GM23338 (cell line): ENCODE measurements around the gene LIMA1. TPM values are rescaled to one million over a fixed set of nuclear protein-coding genes. Genes with fewer than 3 reads are reported as not detected.

Experiments used
- ATAC-seq: fragments of 200-7000 bp; cut with Tn5 transposase; 3 replicates; pipeline ENCODE4 v1.9.1; 2020
- DNase-seq: peaks from one replicate; pipeline ENCODE4 v3.0.0-alpha.2; 2015; ENCODE audit warnings: low spot score
- H2AFZ ChIP-seq: fragments of 200-600 bp; sonication (generic); 2 replicates; pipeline ENCODE4 v1.8.0; 2016; ENCODE audit warnings: antibody characterized with exemption, mild to moderate bottlenecking, moderate library complexity
- H3F3A ChIP-seq: fragments of 200-600 bp; sonication (generic); replicated peaks from 2 replicates; pipeline ENCODE4 v1.8.0; 2017; ENCODE audit warnings: antibody characterized with exemption, mixed run types, low read depth
- H3K27ac ChIP-seq: fragments of 200-600 bp; sonication (generic); 2 replicates; pipeline ENCODE4 v1.6.1; 2016; ENCODE audit warnings: low read depth
- H3K27me3 ChIP-seq: fragments of 200-600 bp; sonication (generic); 2 replicates; pipeline ENCODE4 v1.8.0; 2016; ENCODE audit warnings: mild to moderate bottlenecking, mixed run types, moderate library complexity; ENCODE audit not compliant: insufficient read depth
- H3K36me3 ChIP-seq: fragments of 200-600 bp; sonication (generic); 2 replicates; pipeline ENCODE4 v1.8.0; 2016; ENCODE audit warnings: mild to moderate bottlenecking; ENCODE audit not compliant: insufficient read depth
- H3K4me1 ChIP-seq: fragments of 200-600 bp; sonication (generic); 2 replicates; pipeline ENCODE4 v1.8.0; 2016; ENCODE audit warnings: mild to moderate bottlenecking, moderate library complexity; ENCODE audit not compliant: insufficient read depth
- H3K4me2 ChIP-seq: fragments of 200-600 bp; sonication (generic); 2 replicates; pipeline ENCODE4 v1.7.1; 2017; ENCODE audit warnings: mixed run types
- H3K4me3 ChIP-seq: fragments of 200-600 bp; sonication (generic); 2 replicates; pipeline ENCODE4 v1.6.1; 2016; ENCODE audit warnings: mixed run types
- H3K79me2 ChIP-seq: fragments of 200-600 bp; sonication (generic); replicated peaks from 2 replicates; pipeline ENCODE4 v1.8.0; 2017; ENCODE audit warnings: mild to moderate bottlenecking; ENCODE audit not compliant: insufficient read depth
- H3K9me2 ChIP-seq: fragments of 200-600 bp; sonication (generic); 2 replicates; pipeline ENCODE4 v1.8.0; 2017; ENCODE audit not compliant: insufficient read depth
- H4K20me1 ChIP-seq: fragments of 200-600 bp; sonication (generic); replicated peaks from 2 replicates; pipeline ENCODE4 v1.8.0; 2017; ENCODE audit warnings: mild to moderate bottlenecking; ENCODE audit not compliant: insufficient read depth
- H3K27ac Mint-ChIP-seq: 2 replicates; pipeline ENCODE4 v1.8.0; 2020; ENCODE audit warnings: inconsistent platforms, mild to moderate bottlenecking, moderate library complexity, mixed read lengths
- H3K27me3 Mint-ChIP-seq: 3 replicates; pipeline ENCODE4 v1.8.0; 2022; ENCODE audit warnings: low read depth, mild to moderate bottlenecking, moderate library complexity, mixed read lengths, inconsistent platforms; ENCODE audit not compliant: insufficient read depth, poor library complexity
- H3K36me3 Mint-ChIP-seq: 3 replicates; pipeline ENCODE4 v1.8.0; 2021; ENCODE audit warnings: low read depth, mild to moderate bottlenecking, inconsistent platforms, moderate library complexity, mixed read lengths
- H3K4me1 Mint-ChIP-seq: 3 replicates; pipeline ENCODE4 v1.8.0; 2020; ENCODE audit warnings: mild to moderate bottlenecking, inconsistent platforms, mixed read lengths
- H3K4me3 Mint-ChIP-seq: 3 replicates; pipeline ENCODE4 v1.8.0; 2021; ENCODE audit warnings: moderate library complexity, mild to moderate bottlenecking, inconsistent platforms, mixed read lengths
- H3K9me3 Mint-ChIP-seq: 3 replicates; pipeline ENCODE4 v1.8.0; 2020; ENCODE audit warnings: moderate library complexity, mild to moderate bottlenecking, inconsistent platforms, mixed read lengths
- CREB1 ChIP-seq: fragments of 250-450 bp; sonication (Bioruptor Pico); IDR thresholded peaks from 2 replicates; pipeline ENCODE4 v1.5.0; 2020; ENCODE audit warnings: low read depth, mild to moderate bottlenecking, moderate library complexity
- CTCF ChIP-seq, 2 experiments: fragments of 200-600 bp in 1 of 2; sonication (generic) in 1 of 2; conservative IDR thresholded peaks; 2 replicates each; pipeline versions ENCODE4 v1.5.1 to v1.6.1; 2016 to 2017; ENCODE audit warnings: antibody characterized with exemption in 2 of 2, low read depth in 2 of 2, mild to moderate bottlenecking in 2 of 2, moderate library complexity in 1 of 2
- EZH2 ChIP-seq: fragments of 200-600 bp; sonication (generic); IDR thresholded peaks from one replicate; pipeline ENCODE4 v1.8.0; 2017; ENCODE audit warnings: antibody characterized with exemption, mild to moderate bottlenecking, low read depth; ENCODE audit not compliant: unreplicated experiment
- EZH2phosphoT487 ChIP-seq: fragments of 200-600 bp; sonication (generic); IDR thresholded peaks from one replicate; pipeline ENCODE4 v1.8.1; 2018; ENCODE audit warnings: antibody characterized with exemption; ENCODE audit not compliant: unreplicated experiment
- JUNB ChIP-seq: IDR thresholded peaks from one replicate; pipeline ENCODE4 v1.6.1; 2016; ENCODE audit warnings: antibody characterized with exemption; ENCODE audit not compliant: unreplicated experiment
- NANOG ChIP-seq: IDR thresholded peaks from 2 replicates; pipeline ENCODE4 v1.6.1; 2016; ENCODE audit warnings: antibody characterized with exemption, borderline replicate concordance
- POLR2AphosphoS5 ChIP-seq: IDR thresholded peaks from 2 replicates; pipeline ENCODE4 v1.6.1; 2016; ENCODE audit warnings: antibody characterized with exemption, low read depth
- REST ChIP-seq: IDR thresholded peaks from one replicate; pipeline ENCODE4 v1.6.1; 2018; ENCODE audit warnings: antibody characterized with exemption; ENCODE audit not compliant: unreplicated experiment
- STAT1 ChIP-seq: IDR thresholded peaks from one replicate; pipeline ENCODE4 v1.6.1; 2016; ENCODE audit warnings: antibody characterized with exemption; ENCODE audit not compliant: unreplicated experiment
- ZNF114 ChIP-seq: fragments of 250-450 bp; sonication (Bioruptor Pico); IDR thresholded peaks from 2 replicates; pipeline ENCODE4 v1.5.0; 2020; ENCODE audit warnings: mild to moderate bottlenecking, moderate library complexity
- ZNF331 ChIP-seq: fragments of 250-450 bp; sonication (Bioruptor Pico); IDR thresholded peaks from 2 replicates; pipeline ENCODE4 v1.5.0; 2020; ENCODE audit warnings: low read depth, mild to moderate bottlenecking, moderate library complexity
- polyA plus RNA-seq: library from polyadenylated mRNA; unstranded; fragments of >200 nt; fragmentation: Nextera tagmentation; extraction: Ambion mirVana; gene quantifications from 2 replicates; pipeline ENCODE4 v1.2.1, GENCODE V29; 2016
- total RNA-seq: library from RNA; depleted of rRNA; stranded (reverse); fragments of >200 nt; shearing (Covaris generic); gene quantifications from 2 replicates; pipeline ENCODE4 v1.2.3, GENCODE V29; 2014
- TF ChIP-seq, protein P1 (sequence below): IDR thresholded peaks from 2 replicates; pipeline ENCODE4 v1.6.1; 2016; ENCODE audit warnings: antibody characterized with exemption
- TF ChIP-seq, protein P2 (sequence below): fragments of 250-450 bp; sonication (Bioruptor Pico); IDR thresholded peaks from 2 replicates; pipeline ENCODE4 v1.5.0; 2020; ENCODE audit warnings: mild to moderate bottlenecking, moderate library complexity

Gene LIMA1
- total and polyA plus RNA-seq, 2 experiments from 2014 or later: 27.7 to 29.6 TPM

DNA sequence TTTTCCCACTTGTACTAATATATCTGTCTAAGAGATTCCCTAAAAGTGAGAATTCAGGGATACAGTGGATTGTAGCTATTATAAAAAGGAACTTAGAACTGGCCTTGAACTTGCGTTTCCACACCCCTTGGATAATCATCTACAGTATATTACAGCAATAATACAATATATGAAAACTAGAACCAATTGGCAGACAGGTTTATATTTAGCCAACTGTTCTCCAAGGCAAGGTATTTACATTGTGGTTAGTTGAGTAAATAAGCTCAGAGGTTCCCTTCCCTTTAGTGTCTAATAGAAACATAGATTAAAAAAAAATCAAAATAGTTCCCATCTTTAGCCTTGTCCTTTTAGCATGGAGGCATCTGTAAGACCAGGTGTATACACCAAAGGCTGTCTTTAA lies 42.1 kb downstream of the LIMA1 start:
- TF ChIP-seq, protein P1, sequence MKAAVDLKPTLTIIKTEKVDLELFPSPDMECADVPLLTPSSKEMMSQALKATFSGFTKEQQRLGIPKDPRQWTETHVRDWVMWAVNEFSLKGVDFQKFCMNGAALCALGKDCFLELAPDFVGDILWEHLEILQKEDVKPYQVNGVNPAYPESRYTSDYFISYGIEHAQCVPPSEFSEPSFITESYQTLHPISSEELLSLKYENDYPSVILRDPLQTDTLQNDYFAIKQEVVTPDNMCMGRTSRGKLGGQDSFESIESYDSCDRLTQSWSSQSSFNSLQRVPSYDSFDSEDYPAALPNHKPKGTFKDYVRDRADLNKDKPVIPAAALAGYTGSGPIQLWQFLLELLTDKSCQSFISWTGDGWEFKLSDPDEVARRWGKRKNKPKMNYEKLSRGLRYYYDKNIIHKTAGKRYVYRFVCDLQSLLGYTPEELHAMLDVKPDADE: no peak
- TF ChIP-seq ZNF114 (CRISPR knock-in tag) (no peak), EZH2phosphoT487 (no peak), NANOG (no peak), POLR2AphosphoS5 (no peak), CTCF (conservative IDR thresholded peaks at IDR 0.05; ENCODE audit: low read depth in 2 of 2) (no peak), STAT1 (no peak), REST (no peak), EZH2 (no peak), ZNF331 (CRISPR knock-in tag) (no peak), CREB1 (CRISPR knock-in tag) (no peak), JUNB (no peak)
- TF ChIP-seq, protein P2, sequence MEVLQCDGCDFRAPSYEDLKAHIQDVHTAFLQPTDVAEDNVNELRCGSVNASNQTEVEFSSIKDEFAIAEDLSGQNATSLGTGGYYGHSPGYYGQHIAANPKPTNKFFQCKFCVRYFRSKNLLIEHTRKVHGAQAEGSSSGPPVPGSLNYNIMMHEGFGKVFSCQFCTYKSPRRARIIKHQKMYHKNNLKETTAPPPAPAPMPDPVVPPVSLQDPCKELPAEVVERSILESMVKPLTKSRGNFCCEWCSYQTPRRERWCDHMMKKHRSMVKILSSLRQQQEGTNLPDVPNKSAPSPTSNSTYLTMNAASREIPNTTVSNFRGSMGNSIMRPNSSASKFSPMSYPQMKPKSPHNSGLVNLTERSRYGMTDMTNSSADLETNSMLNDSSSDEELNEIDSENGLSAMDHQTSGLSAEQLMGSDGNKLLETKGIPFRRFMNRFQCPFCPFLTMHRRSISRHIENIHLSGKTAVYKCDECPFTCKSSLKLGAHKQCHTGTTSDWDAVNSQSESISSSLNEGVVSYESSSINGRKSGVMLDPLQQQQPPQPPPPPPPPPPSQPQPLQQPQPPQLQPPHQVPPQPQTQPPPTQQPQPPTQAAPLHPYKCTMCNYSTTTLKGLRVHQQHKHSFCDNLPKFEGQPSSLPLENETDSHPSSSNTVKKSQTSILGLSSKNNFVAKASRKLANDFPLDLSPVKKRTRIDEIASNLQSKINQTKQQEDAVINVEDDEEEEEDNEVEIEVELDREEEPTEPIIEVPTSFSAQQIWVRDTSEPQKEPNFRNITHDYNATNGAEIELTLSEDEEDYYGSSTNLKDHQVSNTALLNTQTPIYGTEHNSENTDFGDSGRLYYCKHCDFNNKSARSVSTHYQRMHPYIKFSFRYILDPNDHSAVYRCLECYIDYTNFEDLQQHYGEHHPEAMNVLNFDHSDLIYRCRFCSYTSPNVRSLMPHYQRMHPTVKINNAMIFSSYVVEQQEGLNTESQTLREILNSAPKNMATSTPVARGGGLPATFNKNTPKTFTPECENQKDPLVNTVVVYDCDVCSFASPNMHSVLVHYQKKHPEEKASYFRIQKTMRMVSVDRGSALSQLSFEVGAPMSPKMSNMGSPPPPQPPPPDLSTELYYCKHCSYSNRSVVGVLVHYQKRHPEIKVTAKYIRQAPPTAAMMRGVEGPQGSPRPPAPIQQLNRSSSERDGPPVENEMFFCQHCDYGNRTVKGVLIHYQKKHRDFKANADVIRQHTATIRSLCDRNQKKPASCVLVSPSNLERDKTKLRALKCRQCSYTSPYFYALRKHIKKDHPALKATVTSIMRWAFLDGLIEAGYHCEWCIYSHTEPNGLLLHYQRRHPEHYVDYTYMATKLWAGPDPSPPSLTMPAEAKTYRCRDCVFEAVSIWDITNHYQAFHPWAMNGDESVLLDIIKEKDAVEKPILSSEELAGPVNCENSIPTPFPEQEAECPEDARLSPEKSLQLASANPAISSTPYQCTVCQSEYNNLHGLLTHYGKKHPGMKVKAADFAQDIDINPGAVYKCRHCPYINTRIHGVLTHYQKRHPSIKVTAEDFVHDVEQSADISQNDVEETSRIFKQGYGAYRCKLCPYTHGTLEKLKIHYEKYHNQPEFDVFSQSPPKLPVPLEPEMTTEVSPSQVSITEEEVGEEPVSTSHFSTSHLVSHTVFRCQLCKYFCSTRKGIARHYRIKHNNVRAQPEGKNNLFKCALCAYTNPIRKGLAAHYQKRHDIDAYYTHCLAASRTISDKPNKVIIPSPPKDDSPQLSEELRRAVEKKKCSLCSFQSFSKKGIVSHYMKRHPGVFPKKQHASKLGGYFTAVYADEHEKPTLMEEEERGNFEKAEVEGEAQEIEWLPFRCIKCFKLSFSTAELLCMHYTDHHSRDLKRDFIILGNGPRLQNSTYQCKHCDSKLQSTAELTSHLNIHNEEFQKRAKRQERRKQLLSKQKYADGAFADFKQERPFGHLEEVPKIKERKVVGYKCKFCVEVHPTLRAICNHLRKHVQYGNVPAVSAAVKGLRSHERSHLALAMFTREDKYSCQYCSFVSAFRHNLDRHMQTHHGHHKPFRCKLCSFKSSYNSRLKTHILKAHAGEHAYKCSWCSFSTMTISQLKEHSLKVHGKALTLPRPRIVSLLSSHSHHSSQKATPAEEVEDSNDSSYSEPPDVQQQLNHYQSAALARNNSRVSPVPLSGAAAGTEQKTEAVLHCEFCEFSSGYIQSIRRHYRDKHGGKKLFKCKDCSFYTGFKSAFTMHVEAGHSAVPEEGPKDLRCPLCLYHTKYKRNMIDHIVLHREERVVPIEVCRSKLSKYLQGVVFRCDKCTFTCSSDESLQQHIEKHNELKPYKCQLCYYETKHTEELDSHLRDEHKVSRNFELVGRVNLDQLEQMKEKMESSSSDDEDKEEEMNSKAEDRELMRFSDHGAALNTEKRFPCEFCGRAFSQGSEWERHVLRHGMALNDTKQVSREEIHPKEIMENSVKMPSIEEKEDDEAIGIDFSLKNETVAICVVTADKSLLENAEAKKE (CRISPR knock-in tag): no peak
- DNase-seq (no peak), ATAC-seq (no peak)
- H3K9me2 ChIP-seq: no peaks in the 10 kb centered on the region
- H3K27ac ChIP-seq: peak overlapping the region; percentile 27; the same call in 1 of the 2 replicates
- peaks cover 6% of the 10 kb centered on the region; the same call in 1 of the 2 replicates for H3K4me1 ChIP-seq
- H4K20me1 ChIP-seq: no peaks in the 10 kb centered on the region
- H2AFZ ChIP-seq: no peak overlapping the region
- no peak overlapping the region for H3K4me3 Mint-ChIP-seq
- H3K27ac Mint-ChIP-seq: no peak overlapping the region
- no peaks in the 10 kb centered on the region for H3K36me3 Mint-ChIP-seq
- H3K9me3 Mint-ChIP-seq: no peaks in the 10 kb centered on the region
- H3K79me2 ChIP-seq: no peaks in the 10 kb centered on the region
- no peaks in the 10 kb centered on the region for H3K36me3 ChIP-seq
- H3K27me3 Mint-ChIP-seq: peaks cover 2% of the 10 kb centered on the region
- H3F3A ChIP-seq: no peaks in the 10 kb centered on the region
- H3K27me3 ChIP-seq: no peaks in the 10 kb centered on the region
- H3K4me2 ChIP-seq: no peak overlapping the region
- peaks cover 13% of the 10 kb centered on the region; the same call in 2 of the 3 replicates for H3K4me1 Mint-ChIP-seq
- no peak overlapping the region for H3K4me3 ChIP-seq
